SH-SY5Y (cell line): ENCODE measurements around the gene RPS6KL1.

Experiments used
- GATA2 ChIP-seq: IDR thresholded peaks from 2 replicates; pipeline ENCODE4 v1.6.1; 2011; ENCODE audit warnings: mild to moderate bottlenecking, low read depth, low read length
- GATA3 ChIP-seq: IDR thresholded peaks from 2 replicates; pipeline ENCODE4 v1.6.1; 2011; ENCODE audit warnings: low read depth, mild to moderate bottlenecking, low read length, moderate library complexity

RPS6KL1 gene

DNA sequence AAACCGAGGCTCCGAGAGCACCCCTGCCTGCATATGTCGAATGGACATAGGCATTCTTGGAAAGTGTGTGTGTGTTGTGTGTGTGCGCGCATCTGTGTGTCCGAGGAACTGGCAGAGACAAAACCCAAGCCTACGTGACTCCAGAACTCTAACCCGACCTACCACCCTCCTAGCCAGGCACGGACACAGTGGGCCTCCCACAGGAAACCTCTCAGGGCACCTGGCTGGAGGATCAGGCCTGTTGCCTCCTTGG lies 32.9 kb upstream of the RPS6KL1 start:
- no peak for TF ChIP-seq GATA3
- TF ChIP-seq GATA2: no peak

DNA sequence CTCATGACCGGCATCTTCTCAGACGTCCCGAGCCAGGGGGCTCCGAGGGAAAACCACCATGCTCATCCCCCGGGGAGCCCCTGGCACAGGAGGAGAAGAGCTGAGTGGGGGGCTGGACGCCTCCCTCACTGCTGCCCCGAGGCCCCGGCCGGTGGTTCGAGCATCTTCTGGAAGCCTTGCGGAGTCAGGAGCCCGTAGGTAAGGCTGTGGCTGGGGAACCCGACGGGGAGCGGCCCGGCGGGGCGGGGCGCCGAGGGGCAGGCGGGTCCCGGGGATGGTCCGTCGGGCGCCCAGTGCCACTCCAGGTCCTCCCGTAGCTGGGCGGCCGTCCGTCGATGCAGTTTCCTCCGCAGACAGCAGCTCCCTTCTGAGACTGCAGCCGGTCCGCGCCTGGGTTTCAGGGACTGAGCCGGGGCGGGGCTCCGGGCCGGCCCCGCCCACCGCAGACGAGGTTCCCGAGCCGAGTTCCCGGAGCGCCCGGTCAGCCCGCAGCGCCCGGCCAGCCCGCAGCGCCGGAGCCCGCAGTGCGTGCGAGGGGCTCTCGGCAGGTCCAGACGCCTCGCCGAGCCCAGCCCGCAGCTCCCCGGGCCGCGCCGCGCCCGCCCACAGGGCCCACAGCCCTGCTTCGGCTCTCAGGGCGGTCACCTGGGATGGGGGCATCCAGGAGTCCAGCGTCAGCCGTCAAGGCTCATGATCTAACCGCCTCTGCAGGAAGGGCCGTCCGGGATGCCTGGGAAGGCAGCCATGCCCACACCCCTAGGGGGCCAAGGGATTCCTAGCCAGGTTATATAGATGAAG lies 32.4 kb upstream of the RPS6KL1 start, which contains the start of gene PGF:
Gene PGF (minus strand): TSS at position 369 of the 798 bp plus-strand sequence. CDS start 355 bp downstream, at position 14.
- no peak for TF ChIP-seq GATA3
- no peak for TF ChIP-seq GATA2

GRCh38 chr14:74954947-74955228 lies 31.8 kb upstream of the RPS6KL1 start:
- no peak for TF ChIP-seq GATA3
- TF ChIP-seq GATA2: no peak

- TF ChIP-seq GATA3: no peak
- TF ChIP-seq GATA2: no peak
These were observed 31.3 kb upstream of the RPS6KL1 start for GRCh38 chr14:74954232-74954946.

DNA sequence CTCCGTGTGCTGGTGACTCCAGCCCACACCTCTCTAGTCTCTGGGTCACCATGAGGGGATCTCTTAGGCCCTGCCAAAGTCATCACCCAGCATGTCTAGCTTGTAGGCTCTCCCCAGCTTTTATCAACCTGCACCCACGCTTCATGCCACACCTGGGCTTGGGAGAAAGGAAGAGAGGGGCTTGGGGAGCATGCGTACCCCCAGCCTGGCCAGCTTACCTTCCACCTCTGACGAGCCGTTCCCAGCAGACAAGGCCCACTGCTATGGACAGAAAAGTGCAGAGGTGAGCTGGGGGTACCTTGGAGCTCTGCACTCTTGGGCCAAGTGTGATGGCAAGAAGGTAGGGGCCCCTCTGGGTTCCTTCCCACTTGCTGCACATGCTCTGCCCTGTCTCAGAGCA lies 30.6 kb upstream of the RPS6KL1 start:
- no peak for TF ChIP-seq GATA3
- TF ChIP-seq GATA2: no peak

GRCh38 chr14:74952697-74953484 lies 29.8 kb upstream of the RPS6KL1 start:
- TF ChIP-seq GATA2: no peak
- TF ChIP-seq GATA3: no peak

- TF ChIP-seq GATA2 (no peak), GATA3 (no peak)
These were observed 29.2 kb upstream of the RPS6KL1 start for GRCh38 chr14:74952180-74952665.

GRCh38 chr14:74951443-74952179 lies 28.6 kb upstream of the RPS6KL1 start:
- TF ChIP-seq GATA3 (no peak), GATA2 (no peak)

DNA sequence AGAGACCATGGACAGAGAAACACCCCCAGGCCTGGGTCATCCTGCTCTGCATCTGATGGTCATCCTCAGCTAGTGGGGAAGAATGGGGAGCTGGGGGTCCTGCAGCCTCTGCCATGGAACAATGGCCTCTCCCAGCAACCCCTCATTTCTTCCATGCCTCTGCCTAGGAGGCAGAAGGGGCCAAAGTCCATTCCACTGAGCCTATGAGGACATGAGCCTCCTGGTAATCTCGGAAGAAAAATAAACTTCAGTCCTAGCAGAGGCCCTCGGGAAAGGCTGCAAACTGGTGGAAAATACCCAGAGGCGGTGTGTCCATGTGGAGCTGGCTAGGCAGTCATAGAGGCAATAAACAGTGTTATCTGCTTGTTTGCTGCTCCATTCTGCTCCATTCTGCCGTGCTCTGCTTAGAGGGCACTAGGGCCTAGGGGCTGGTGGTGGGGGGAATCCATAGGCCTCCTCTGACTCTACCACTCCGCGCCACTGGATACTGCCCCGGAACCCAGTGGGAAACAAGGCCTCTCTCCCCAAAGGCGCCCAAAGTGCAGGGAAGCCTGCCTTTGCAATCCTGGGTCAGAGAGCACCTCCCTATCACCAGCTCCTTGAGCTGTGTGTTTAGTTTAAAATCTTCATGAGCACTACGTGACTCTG lies 27.9 kb upstream of the RPS6KL1 start:
- TF ChIP-seq GATA2: no peak
- no peak for TF ChIP-seq GATA3

GRCh38 chr14:74949859-74950573 lies 27.0 kb upstream of the RPS6KL1 start:
- TF ChIP-seq GATA2 (no peak), GATA3 (no peak)

DNA sequence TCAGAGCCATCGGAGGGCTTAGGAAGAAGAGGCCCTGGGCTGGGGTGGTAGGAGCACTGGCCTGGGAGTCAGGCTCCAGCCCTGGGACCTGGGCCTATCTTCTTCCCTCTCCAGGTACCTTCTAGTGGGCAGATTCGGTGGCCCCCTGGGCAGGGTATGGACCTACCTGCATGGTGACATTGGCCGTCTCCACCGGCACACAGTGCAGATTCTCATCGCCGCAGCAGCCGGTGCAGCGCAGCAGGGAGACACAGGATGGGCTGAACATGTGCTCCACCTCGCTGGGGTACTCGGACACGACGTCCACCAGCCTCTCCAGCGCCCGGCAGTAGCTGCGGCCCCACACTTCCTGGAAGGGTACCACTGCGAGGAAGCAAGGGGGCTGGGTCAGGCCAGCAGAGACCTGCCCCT lies 26.1 kb upstream of the RPS6KL1 start:
- TF ChIP-seq GATA3 (no peak), GATA2 (no peak)

DNA sequence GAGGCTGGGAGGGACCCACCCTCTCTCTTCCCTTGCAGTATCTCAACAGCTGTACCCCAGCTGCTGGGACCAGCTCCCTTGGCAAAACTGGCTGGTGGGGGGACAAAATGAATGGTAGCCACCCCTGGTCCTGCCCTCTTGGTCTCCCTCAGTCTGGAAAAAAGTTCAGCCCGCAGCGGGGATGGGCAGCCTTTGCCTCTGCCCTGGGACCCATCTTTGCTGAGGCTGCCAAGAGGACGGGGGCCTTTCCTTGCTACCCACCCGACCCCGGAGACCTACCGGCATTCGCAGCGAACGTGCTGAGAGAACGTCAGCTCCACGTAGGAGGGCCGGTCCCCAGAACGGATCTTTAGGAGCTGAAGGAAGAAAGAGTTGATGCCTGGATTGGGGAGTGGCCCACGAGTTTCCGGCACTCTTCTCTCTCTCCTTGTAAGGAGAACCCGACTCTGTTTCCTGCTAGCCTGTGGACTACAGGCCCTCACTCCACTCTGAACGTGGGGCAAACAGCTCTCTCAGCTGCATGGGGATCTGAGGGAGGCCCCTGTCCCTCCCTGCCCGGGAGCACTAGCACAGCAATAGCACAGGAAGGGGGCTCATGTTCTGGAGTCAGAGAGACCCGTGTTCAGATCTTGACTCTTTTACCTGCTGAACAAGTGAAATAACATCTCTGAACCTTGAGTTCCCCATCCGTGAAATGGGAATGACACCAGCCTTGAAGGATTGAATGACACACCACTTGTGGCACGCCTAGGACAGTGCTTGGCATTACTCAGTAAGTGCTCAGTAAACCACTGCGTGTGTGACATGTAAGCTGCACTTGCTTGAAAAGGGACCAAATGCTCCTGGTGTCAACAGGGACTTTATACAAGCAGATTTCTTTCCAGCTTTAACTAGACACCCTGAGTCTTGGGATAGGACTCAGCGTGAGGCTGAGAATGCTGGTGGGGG lies 25.4 kb upstream of the RPS6KL1 start:
- TF ChIP-seq GATA3 (no peak), GATA2 (no peak)
